ENCODE data around the gene ZNF211. TPM values are rescaled to one million over a fixed set of nuclear protein-coding genes. Genes with fewer than 3 reads are reported as not detected.

ZNF211 gene
- 10 to 100 TPM in 1 of 2 donors, 1 to 10 TPM in 1; 9.9 to 12.4 TPM for total RNA-seq

GRCh38 chr19:57632987-57633831 lies at the start of gene ZNF211:
TSS of gene ZNF211 (plus strand) at chr19:57633168. CDS start at chr19:57633347, 179 bp downstream.
- ATAC-seq (peak; percentile 100), DNase-seq (ENCODE audit: low spot score) (peak; percentile 93)
- Mint-ChIP-seq H3K9me3 (peaks cover 21% of the 10 kb centered on the region), H3K36me3 (peaks cover 46% of the 10 kb centered on the region), H3K27ac (peak within 1 kb of the TSS; percentile 53 to 76), H3K4me1 (ENCODE audit: low read depth in 2 of 2) (peaks cover 19 to 28% of the 10 kb centered on the region in 2 donors), H3K27me3 (no peaks in the 10 kb centered on the region), H3K4me3 (peak within 1 kb of the TSS; percentile 90)

GRCh38 chr19:57583521-57584416 lies 49.2 kb upstream of the ZNF211 start, which contains the start of gene ZIK1:
TSS of gene ZIK1 (plus strand) at chr19:57584145. CDS start at chr19:57584357, 212 bp downstream.
- H3K36me3 Mint-ChIP-seq, result peaks cover 61% of the 10 kb centered on the region
- H3K27me3 Mint-ChIP-seq, result no peaks in the 10 kb centered on the region

GRCh38 chr19:57587529-57587928 lies 45.4 kb upstream of the ZNF211 start:
- no peak for ATAC-seq
- Mint-ChIP-seq H3K4me3 (no peak overlapping the region), H3K27ac (no peak overlapping the region), H3K4me1 (ENCODE audit: low read depth in 2 of 2) (peaks cover 5 to 10% of the 10 kb centered on the region in 2 donors), H3K27me3 (no peaks in the 10 kb centered on the region), H3K36me3 (peaks cover 75% of the 10 kb centered on the region), H3K9me3 (peaks cover 33% of the 10 kb centered on the region)
- no peak for DNase-seq (ENCODE audit: low spot score)

More at GRCh38 chr19:57583521-57584416, 49.2 kb upstream of the ZNF211 start, which contains the start of gene ZIK1:
- ATAC-seq (peak; percentile 87 to 96), DNase-seq (ENCODE audit: low spot score) (peak; percentile 91)
- Mint-ChIP-seq H3K4me1 (ENCODE audit: low read depth in 2 of 2) (peaks cover 5 to 13% of the 10 kb centered on the region in 2 donors), H3K4me3 (peak within 1 kb of the TSS; percentile 91), H3K9me3 (peaks cover 27% of the 10 kb centered on the region), H3K27ac (peak within 1 kb of the TSS; percentile 41 to 80)

GRCh38 chr19:57599377-57599760 lies 33.6 kb upstream of the ZNF211 start:
- peak overlapping the region; percentile 82 for H3K4me3 Mint-ChIP-seq
- peaks cover 35% of the 10 kb centered on the region for H3K9me3 Mint-ChIP-seq
- ATAC-seq (no peak), DNase-seq (ENCODE audit: low spot score) (no peak)
- H3K36me3 Mint-ChIP-seq, result peaks cover 52% of the 10 kb centered on the region
- peaks cover 16 to 17% of the 10 kb centered on the region in 2 donors for H3K4me1 Mint-ChIP-seq (ENCODE audit: low read depth in 2 of 2)
- H3K27me3 Mint-ChIP-seq, result peaks cover 0 to 3% of the 10 kb centered on the region in 2 donors
- H3K27ac Mint-ChIP-seq, result peak overlapping the region in 1 of 2 donors; percentile 59

- H3K4me1 Mint-ChIP-seq (ENCODE audit: low read depth in 2 of 2), result peaks cover 16 to 17% of the 10 kb centered on the region in 2 donors
- H3K36me3 Mint-ChIP-seq, result peaks cover 55% of the 10 kb centered on the region
- H3K27ac Mint-ChIP-seq, result peak within 1 kb of the TSS in 1 of 2 donors; percentile 59
- DNase-seq (ENCODE audit: low spot score), result peak; percentile 93
- H3K27me3 Mint-ChIP-seq, result peaks cover 0 to 3% of the 10 kb centered on the region in 2 donors
- peaks cover 40% of the 10 kb centered on the region for H3K9me3 Mint-ChIP-seq
- peak within 1 kb of the TSS; percentile 82 for H3K4me3 Mint-ChIP-seq
- ATAC-seq, result peak; percentile 99 to 100
These were observed 33.1 kb upstream of the ZNF211 start, which contains the start of gene ZNF530 for GRCh38 chr19:57599761-57600383. TSS of gene ZNF530 (plus strand) at chr19:57599885. CDS start at chr19:57604346, 4,461 bp downstream.

- Mint-ChIP-seq H3K4me1 (ENCODE audit: low read depth in 2 of 2) (no peaks in the 10 kb centered on the region), H3K36me3 (peaks cover 63% of the 10 kb centered on the region), H3K9me3 (peaks cover 27% of the 10 kb centered on the region), H3K4me3 (no peak overlapping the region), H3K27ac (no peak overlapping the region), H3K27me3 (no peaks in the 10 kb centered on the region)
- ATAC-seq, result no peak
- DNase-seq (ENCODE audit: low spot score), result no peak
These were observed 26.0 kb upstream of the ZNF211 start for GRCh38 chr19:57606931-57607330.

- no peak for DNase-seq (ENCODE audit: low spot score)
- ATAC-seq, result no peak
- Mint-ChIP-seq H3K27ac (no peak overlapping the region), H3K4me3 (no peak overlapping the region), H3K36me3 (peaks cover 48% of the 10 kb centered on the region), H3K9me3 (peaks cover 18% of the 10 kb centered on the region), H3K4me1 (ENCODE audit: low read depth in 2 of 2) (peaks cover 16 to 17% of the 10 kb centered on the region in 2 donors), H3K27me3 (no peaks in the 10 kb centered on the region)
These were observed 21.9 kb upstream of the ZNF211 start for GRCh38 chr19:57611113-57611512.

- ATAC-seq (peak; percentile 99), DNase-seq (ENCODE audit: low spot score) (peak; percentile 93)
- Mint-ChIP-seq H3K9me3 (peaks cover 38% of the 10 kb centered on the region), H3K4me1 (ENCODE audit: low read depth in 2 of 2) (peaks cover 30 to 33% of the 10 kb centered on the region in 2 donors), H3K4me3 (peak within 1 kb of the TSS; percentile 96), H3K27ac (peak within 1 kb of the TSS; percentile 45), H3K36me3 (peaks cover 58% of the 10 kb centered on the region), H3K27me3 (no peaks in the 10 kb centered on the region)
These were observed 18.8 kb upstream of the ZNF211 start, which contains the start of gene ZNF134 for GRCh38 chr19:57613941-57614743. TSS of gene ZNF134 (plus strand) at chr19:57614242. CDS start at chr19:57619469, 5,227 bp downstream.

GRCh38 chr19:57615346-57615745 lies 17.6 kb upstream of the ZNF211 start:
- peak overlapping the region; percentile 96 for H3K4me3 Mint-ChIP-seq

GRCh38 chr19:57620673-57621348 lies 12.2 kb upstream of the ZNF211 start:
- peaks cover 80% of the 10 kb centered on the region for H3K36me3 Mint-ChIP-seq
- H3K27me3 Mint-ChIP-seq, result no peaks in the 10 kb centered on the region
- H3K4me1 Mint-ChIP-seq (ENCODE audit: low read depth in 2 of 2), result peaks cover 19 to 23% of the 10 kb centered on the region in 2 donors
- H3K27ac Mint-ChIP-seq, result no peak overlapping the region
- ATAC-seq (no peak), DNase-seq (ENCODE audit: low spot score) (no peak)
- H3K9me3 Mint-ChIP-seq, result peaks cover 44% of the 10 kb centered on the region
- H3K4me3 Mint-ChIP-seq, result no peak overlapping the region

More at GRCh38 chr19:57615346-57615745, 17.6 kb upstream of the ZNF211 start:
- H3K27me3 Mint-ChIP-seq, result no peaks in the 10 kb centered on the region
- peaks cover 33 to 39% of the 10 kb centered on the region in 2 donors for H3K4me1 Mint-ChIP-seq (ENCODE audit: low read depth in 2 of 2)
- DNase-seq (ENCODE audit: low spot score) (no peak), ATAC-seq (no peak)
- peaks cover 47% of the 10 kb centered on the region for H3K9me3 Mint-ChIP-seq
- H3K36me3 Mint-ChIP-seq, result peaks cover 70% of the 10 kb centered on the region
- H3K27ac Mint-ChIP-seq, result peak overlapping the region in 1 of 2 donors; percentile 45

- peaks cover 4 to 10% of the 10 kb centered on the region in 2 donors for H3K4me1 Mint-ChIP-seq (ENCODE audit: low read depth in 2 of 2)
- H3K27ac Mint-ChIP-seq, result no peak overlapping the region
- no peak for ATAC-seq
- no peak for DNase-seq (ENCODE audit: low spot score)
- peaks cover 29% of the 10 kb centered on the region for H3K9me3 Mint-ChIP-seq
- no peak overlapping the region for H3K4me3 Mint-ChIP-seq
- no peaks in the 10 kb centered on the region for H3K27me3 Mint-ChIP-seq
- peaks cover 57% of the 10 kb centered on the region for H3K36me3 Mint-ChIP-seq
These were observed 9.9 kb upstream of the ZNF211 start for GRCh38 chr19:57623091-57623490.

GRCh38 chr19:57633832-57634131 lies 814 bp downstream of the ZNF211 start:
- peak overlapping the region in 1 of 2 donors; percentile 76 for H3K27ac Mint-ChIP-seq
- H3K36me3 Mint-ChIP-seq, result peaks cover 52% of the 10 kb centered on the region
- peaks cover 19 to 28% of the 10 kb centered on the region in 2 donors for H3K4me1 Mint-ChIP-seq (ENCODE audit: low read depth in 2 of 2)
- H3K9me3 Mint-ChIP-seq, result peaks cover 22% of the 10 kb centered on the region
- no peaks in the 10 kb centered on the region for H3K27me3 Mint-ChIP-seq
- DNase-seq (ENCODE audit: low spot score) (no peak), ATAC-seq (no peak)
- peak overlapping the region; percentile 90 for H3K4me3 Mint-ChIP-seq

All from natural killer cell treated with Interleukin-12 subunit alpha and Interleukin-12 subunit beta and Interleukin-15 and Interleukin-18, amount 100 ng/mL, for 72 hours (primary cell).